ENCODE results near the gene C5AR2.
"Not testable (repeated sequence)": the region's sequence is repeated elsewhere in the genome, so short reads cannot be mapped to it uniquely, and the experiment has no call there.

The C5AR2 gene

DNA sequence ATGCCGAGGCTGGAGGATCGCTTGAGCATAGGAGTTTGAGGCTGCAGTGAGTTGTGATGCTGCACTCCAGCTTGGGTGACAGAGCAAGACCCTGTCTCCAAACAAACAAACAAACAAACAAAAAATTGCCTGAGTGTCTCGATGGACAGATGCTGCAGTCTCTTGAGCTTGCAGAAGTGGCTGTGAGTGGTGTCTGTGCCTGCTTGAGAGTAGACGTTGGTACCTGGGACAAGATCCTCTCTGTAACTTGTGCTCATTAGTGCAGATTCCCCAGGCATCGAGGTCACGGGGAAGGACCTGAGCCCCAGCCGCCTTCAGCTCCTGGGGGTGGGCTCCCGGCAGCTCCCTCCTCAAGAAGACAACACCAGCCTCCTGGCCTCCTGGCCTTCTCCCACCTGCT lies 8.6 kb upstream of the C5AR2 start:
- TF ChIP-seq CTCF (conservative IDR thresholded peaks at IDR 0.05; ENCODE audit: low read length), result no peak
- no peak for DNase-seq (ENCODE audit: low read depth)
- H3K4me3 ChIP-seq (ENCODE audit: low read length), result no peak overlapping the region

DNA sequence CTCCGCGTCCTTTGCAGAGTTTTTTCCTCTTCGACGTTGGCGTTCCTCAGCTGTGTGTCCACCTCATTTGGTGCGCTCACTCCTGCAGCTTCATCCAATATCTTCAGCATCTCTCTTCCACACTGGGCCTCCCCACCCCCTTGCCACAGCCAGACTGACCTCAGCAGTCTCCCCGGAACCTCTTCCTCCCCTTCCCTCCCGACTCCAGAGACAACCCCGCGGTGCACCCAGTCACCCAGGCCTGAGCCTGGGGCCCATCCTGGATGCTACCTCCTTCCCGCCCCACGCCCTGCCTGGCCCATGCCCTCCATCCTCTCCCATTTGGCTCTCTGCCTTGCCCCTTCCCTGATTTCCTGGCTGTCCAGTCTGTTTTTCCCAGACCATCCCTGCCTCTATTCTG lies 8.1 kb upstream of the C5AR2 start:
- no peak for TF ChIP-seq CTCF (conservative IDR thresholded peaks at IDR 0.05; ENCODE audit: low read length)
- DNase-seq (ENCODE audit: low read depth), result no peak
- H3K4me3 ChIP-seq (ENCODE audit: low read length), result no peak overlapping the region

DNA sequence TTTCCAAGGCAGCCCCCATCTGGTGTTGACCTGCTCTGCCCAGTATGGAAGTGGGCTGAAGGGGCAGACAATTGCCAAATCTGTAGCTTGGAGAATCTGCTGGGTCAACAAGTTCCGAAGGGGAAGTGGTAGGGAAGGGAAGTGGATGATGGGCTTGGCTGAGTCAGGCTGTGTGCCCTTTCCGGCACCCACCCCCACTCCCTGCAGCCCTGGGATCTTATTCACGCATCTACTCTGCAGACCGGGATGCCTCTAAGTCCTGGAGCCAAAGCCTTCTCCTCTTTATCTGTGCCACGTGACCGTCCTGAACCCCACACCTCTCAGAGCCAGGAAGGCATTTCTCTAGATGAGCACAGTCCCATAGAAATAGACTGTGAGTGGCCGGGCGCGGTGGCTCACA lies 7.5 kb upstream of the C5AR2 start:
- no peak overlapping the region for H3K4me3 ChIP-seq (ENCODE audit: low read length)
- TF ChIP-seq CTCF (conservative IDR thresholded peaks at IDR 0.05; ENCODE audit: low read length), result no peak
- no peak for DNase-seq (ENCODE audit: low read depth)

GRCh38 chr19:47330466-47330869 lies 1.5 kb upstream of the C5AR2 start:
- TF ChIP-seq CTCF (conservative IDR thresholded peaks at IDR 0.05; ENCODE audit: low read length), result no peak
- no peak overlapping the region for H3K4me3 ChIP-seq (ENCODE audit: low read length)
- DNase-seq (ENCODE audit: low read depth), result no peak

- H3K4me3 ChIP-seq (ENCODE audit: low read length), result no peak overlapping the region
Observed at GRCh38 chr19:47331490-47331889, 485 bp upstream of the C5AR2 start.

GRCh38 chr19:47336765-47337718 lies 5.1 kb downstream of the C5AR2 start:
- DNase-seq (ENCODE audit: low read depth); H3K4me3 ChIP-seq (ENCODE audit: low read length): not testable (repeated sequence)

More at GRCh38 chr19:47331490-47331889, 485 bp upstream of the C5AR2 start:
- no peak for TF ChIP-seq CTCF (conservative IDR thresholded peaks at IDR 0.05; ENCODE audit: low read length)
- no peak for DNase-seq (ENCODE audit: low read depth)

- DNase-seq (ENCODE audit: low read depth), result no peak
- TF ChIP-seq CTCF (conservative IDR thresholded peaks at IDR 0.05; ENCODE audit: low read length), result no peak
- H3K4me3 ChIP-seq (ENCODE audit: low read length), result no peak overlapping the region
Observed at GRCh38 chr19:47339196-47339880, 7.4 kb downstream of the C5AR2 start.

Data from AG10803 (cell line).